Epithelial cell of prostate (primary cell): ENCODE measurements around the gene JAKMIP2.
"Not testable (repeated sequence)": the region's sequence is repeated elsewhere in the genome, so short reads cannot be mapped to it uniquely, and the experiment has no call there.

ENCODE experiments used
- DNase-seq: peaks from one replicate; pipeline ENCODE4 v3.0.0-alpha.2; 2011; ENCODE audit warnings: low read depth, low spot score
- H3K27ac ChIP-seq: fragments of 450-650 bp; 2 replicates; pipeline ENCODE4 v1.5.1; 2017; ENCODE audit warnings: mild to moderate bottlenecking

JAKMIP2 gene

GRCh38 chr5:147751156-147751830 is 31.2 kb downstream of the JAKMIP2 start:
- no peak for DNase-seq

DNA sequence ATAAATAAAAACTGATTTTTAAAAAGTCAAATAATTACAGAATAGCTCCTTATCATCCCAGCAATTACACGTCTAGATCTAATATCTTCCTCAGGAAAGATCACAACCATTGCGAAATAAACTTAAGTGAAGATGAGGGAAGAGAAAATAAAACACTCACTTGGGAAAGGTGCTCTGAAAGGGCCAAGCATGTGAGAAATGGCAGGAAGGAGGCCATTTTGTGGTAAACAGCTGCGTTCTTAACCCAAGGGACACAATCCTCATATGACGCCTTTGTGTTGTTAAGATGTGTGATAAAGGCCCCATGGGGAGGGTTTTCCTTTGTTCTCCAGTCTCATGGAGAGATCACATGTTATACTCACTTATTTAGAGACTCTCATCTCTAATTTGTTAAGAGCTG is 32.5 kb downstream of the JAKMIP2 start:
- no peak overlapping the region for H3K27ac ChIP-seq
- DNase-seq = no peak

More at GRCh38 chr5:147751156-147751830, 31.2 kb downstream of the JAKMIP2 start:
- no peak overlapping the region for H3K27ac ChIP-seq

DNA sequence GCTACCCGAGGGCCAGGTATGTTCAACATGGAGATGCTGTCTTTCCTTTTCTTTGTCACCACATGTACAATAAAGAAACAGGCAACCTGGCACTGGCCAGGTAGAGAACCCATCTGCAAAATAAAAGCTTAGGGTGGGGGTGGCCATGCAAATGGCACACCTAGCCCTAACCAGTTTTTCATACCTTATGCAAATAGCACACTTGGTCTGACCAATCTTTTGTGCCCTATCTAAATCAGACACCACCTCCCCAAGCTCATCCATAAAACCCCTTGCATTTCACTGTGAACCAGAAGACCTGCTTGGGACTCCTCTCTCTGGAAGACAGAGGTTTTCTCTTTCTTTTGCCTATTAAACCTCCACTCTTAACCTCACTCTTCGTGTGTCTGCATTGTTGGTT is 33.9 kb downstream of the JAKMIP2 start:
- DNase-seq = no peak

DNA sequence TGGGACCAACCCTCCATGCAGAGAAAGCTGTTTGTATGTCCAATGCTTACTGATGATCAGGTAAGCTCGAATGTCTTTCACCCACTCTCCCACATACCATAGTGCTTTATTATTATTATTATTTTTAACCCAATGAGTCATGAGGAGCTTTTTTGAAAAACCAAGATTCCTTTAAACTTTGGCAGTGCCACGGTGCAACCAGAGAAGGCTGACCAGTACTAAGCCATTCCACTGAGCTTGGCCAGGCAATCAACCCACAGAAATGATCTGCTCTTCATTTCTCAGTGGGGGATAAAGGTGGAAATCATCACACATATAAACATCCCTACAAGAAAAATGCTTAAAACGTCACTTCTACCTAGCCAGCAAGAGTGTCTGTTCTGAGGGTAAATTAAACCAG is 35.5 kb downstream of the JAKMIP2 start:
- no peak for DNase-seq

More for the DNA sequence above, 33.9 kb downstream of the JAKMIP2 start:
- no peak overlapping the region for H3K27ac ChIP-seq

GRCh38 chr5:147743678-147744374 is 38.7 kb downstream of the JAKMIP2 start:
- no peak for DNase-seq
- H3K27ac ChIP-seq = no peak overlapping the region

More for the DNA sequence above, 35.5 kb downstream of the JAKMIP2 start:
- no peak overlapping the region for H3K27ac ChIP-seq

DNA sequence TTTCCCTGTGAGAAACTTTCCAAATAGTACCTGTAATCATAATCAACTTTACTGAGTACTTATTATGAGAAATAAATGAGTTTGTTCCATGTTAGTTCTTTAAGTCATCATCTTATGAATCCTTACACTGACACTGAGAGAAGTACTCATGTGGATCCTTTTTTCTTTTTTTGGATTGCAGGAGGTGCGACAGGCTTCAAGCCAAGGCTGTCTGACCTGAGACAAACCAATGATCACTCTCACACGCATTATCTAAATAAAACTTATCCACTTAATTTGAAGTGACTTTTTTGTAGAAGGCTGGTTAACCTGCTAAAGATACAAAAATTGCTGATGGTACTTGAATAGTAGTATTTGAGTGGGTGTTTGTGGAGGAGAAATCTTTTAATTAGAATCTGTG is 39.5 kb downstream of the JAKMIP2 start:
- H3K27ac ChIP-seq = no peak overlapping the region
- DNase-seq = no peak

DNA sequence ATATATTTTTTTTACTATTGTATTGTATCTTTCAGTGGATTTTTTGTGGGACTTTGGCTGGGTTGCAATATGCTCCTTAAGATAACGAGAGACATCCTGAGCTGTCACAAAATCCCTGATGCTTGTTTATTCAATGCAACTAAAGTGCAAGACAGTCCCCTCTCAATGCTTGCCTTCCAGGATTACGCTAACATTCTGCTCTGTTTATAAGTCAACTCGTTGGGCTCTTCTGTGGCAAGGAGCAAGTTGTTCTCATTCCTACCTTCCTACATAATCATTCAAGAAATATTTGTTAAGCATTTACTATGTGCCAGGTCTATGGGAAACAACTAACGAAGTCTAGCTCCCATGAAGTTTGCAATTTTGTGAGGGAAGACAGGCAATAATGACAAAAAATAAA is 40.4 kb downstream of the JAKMIP2 start:
- H3K27ac ChIP-seq = no peak overlapping the region

GRCh38 chr5:147740864-147741263 is 41.7 kb downstream of the JAKMIP2 start:
- DNase-seq = no peak

More for the DNA sequence above, 40.4 kb downstream of the JAKMIP2 start:
- no peak for DNase-seq

DNA sequence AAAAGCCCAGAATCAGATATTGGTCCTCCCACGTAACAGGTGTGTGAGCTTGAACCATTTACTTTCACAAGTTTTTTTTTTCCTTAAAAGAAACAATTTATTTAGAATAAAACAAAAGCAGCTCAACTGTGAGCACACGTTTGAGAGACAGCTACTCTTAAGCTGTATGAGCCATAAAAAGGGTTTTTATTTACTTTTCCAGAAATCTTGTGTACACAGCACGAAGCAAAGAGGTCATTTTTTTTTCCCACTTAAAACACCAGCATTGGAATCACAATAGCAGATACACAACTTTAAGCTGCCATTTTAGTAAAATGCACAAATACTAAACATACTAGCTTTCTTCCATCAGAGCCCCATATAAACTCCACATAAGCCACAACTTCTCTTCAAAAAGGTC is 44.6 kb downstream of the JAKMIP2 start:
- no peak for DNase-seq
- no peak overlapping the region for H3K27ac ChIP-seq

More at GRCh38 chr5:147740864-147741263, 41.7 kb downstream of the JAKMIP2 start:
- no peak overlapping the region for H3K27ac ChIP-seq

DNA sequence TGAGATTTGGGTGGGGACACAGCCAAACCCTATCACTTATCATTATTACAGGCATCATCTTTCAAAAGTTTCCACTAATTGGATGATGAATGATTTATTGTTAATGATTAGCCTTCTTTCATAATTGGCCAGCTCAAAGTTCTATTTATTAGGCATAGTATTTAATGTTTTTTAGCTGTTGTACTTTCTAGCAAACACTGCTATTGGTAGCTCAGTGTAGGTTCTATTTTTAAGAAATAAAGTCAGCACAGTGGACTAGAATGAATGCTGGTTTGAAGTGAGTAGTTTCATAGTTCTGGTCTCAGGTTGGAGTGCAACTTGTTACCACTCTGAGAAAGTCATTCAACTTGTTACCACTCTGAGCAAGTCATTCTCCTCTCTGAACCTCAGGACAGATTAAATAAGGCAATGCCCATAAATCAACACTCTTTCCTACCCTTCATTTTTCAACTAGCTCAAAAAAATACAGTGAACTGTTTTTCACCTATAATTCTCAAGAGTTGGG is 46.9 kb downstream of the JAKMIP2 start:
- DNase-seq = no peak
- H3K27ac ChIP-seq = no peak overlapping the region

DNA sequence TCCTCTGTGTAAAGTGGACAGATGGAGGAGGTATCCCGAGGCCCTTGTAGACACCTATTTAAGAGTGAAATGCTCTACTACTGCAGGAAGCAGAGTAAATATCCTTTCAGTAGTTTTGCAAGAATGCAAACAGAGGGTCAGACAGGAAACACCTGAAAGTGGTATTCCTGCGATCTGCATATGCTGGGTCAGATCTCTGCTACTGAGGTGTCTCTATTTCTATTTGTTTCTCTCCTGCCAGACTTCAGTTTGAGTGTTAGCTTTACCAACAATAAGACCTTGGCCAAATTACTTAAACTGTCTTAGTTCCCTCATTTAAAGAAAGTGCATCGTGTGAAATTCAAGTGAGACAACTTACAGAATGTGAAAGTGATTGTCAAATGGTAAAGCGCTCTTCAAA is 47.6 kb downstream of the JAKMIP2 start:
- DNase-seq = no peak
- H3K27ac ChIP-seq = no peak overlapping the region

GRCh38 chr5:147733075-147733474 is 49.5 kb downstream of the JAKMIP2 start:
- H3K27ac ChIP-seq = no peak overlapping the region
- no peak for DNase-seq

DNA sequence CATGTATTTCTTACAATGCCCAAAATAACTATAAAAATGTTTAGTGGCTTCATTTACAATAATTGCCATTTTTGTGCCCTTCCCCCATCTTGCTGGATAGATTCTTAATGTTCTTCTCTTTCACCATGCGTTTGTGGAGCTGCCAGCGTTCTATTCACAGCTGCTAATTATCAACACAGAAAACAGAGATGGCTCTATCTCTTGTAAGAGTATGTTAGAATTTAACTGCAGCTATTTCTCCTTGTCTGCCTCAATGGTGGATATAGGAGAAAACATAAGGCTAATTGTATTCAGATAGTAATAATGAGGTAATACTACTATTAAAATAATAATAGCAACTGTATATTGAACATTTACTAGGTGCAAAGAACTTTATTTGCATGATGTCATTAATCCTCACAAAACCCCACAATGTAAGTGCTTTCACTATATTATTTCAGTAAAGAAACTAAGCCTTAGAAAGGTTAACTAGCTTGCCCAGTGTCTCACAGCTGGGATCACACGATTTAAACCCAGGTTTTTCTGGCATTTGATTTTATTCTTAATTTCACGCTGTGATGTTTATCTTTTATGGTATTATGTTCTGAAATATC is 50.1 kb downstream of the JAKMIP2 start:
- DNase-seq = no peak
- no peak overlapping the region for H3K27ac ChIP-seq

GRCh38 chr5:147731431-147732290 is 50.9 kb downstream of the JAKMIP2 start:
- DNase-seq = no peak

GRCh38 chr5:147727200-147727599 is 55.3 kb downstream of the JAKMIP2 start:
- H3K27ac ChIP-seq = no peak overlapping the region
- no peak for DNase-seq

More at GRCh38 chr5:147731431-147732290, 50.9 kb downstream of the JAKMIP2 start:
- no peak overlapping the region for H3K27ac ChIP-seq

GRCh38 chr5:147721191-147721960 is 61.2 kb downstream of the JAKMIP2 start:
- not testable (repeated sequence) for DNase-seq, H3K27ac ChIP-seq

- no peak overlapping the region for H3K27ac ChIP-seq
- DNase-seq = no peak
Observed at GRCh38 chr5:147713550-147714295, 68.8 kb downstream of the JAKMIP2 start.

DNA sequence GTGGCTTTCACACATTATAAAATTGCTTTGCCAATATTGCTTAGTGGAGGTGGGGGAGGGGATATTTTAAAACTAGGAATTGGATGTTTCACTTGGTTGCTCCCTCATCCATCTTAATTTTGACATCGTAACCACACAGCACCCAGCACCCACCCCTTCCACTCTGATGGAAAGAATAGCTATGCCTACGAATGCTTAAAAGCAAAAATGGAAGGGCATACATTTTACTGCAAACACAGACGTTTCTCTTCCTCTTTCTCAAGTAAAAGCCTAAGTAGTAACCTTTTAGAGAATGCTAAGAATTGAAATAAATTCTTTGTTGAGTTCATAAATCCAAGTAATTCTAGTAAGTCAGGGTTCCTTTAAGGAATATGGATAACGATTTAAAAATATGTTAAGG is 69.9 kb downstream of the JAKMIP2 start:
- DNase-seq = no peak
- H3K27ac ChIP-seq = no peak overlapping the region

GRCh38 chr5:147712019-147712418 is 70.5 kb downstream of the JAKMIP2 start:
- H3K27ac ChIP-seq = no peak overlapping the region
- no peak for DNase-seq
